GM19455 (cell line): ENCODE results near the gene CACNA1A.
"Not testable (repeated sequence)": the region's sequence is repeated elsewhere in the genome, so short reads cannot be mapped to it uniquely, and the experiment has no call there.

Experiments used
- ATAC-seq: cut with Tn5 transposase; IDR thresholded peaks from one replicate; pipeline ENCODE4 v1.9.1; 2021; ENCODE audit not compliant: unreplicated experiment

The CACNA1A gene

GRCh38 chr19:13282486-13283065 is 223.7 kb downstream of the CACNA1A start:
- ATAC-seq, result no peak

GRCh38 chr19:13281567-13282291 is 224.6 kb downstream of the CACNA1A start:
- ATAC-seq, result no peak

GRCh38 chr19:13277104-13277809 is 229.0 kb downstream of the CACNA1A start:
- no peak for ATAC-seq

GRCh38 chr19:13275016-13275722 is 231.1 kb downstream of the CACNA1A start:
- ATAC-seq, result no peak

- ATAC-seq, result no peak
Observed at GRCh38 chr19:13270514-13271105, 235.7 kb downstream of the CACNA1A start.

- ATAC-seq, result no peak
Observed at GRCh38 chr19:13269348-13269747, 236.9 kb downstream of the CACNA1A start.

- no peak for ATAC-seq
Observed at GRCh38 chr19:13267889-13268288, 238.4 kb downstream of the CACNA1A start.

GRCh38 chr19:13267131-13267530 is 239.1 kb downstream of the CACNA1A start:
- ATAC-seq, result no peak

- ATAC-seq, result no peak
Observed at GRCh38 chr19:13262450-13262849, 243.8 kb downstream of the CACNA1A start.

GRCh38 chr19:13260883-13261653 is 245.2 kb downstream of the CACNA1A start:
- ATAC-seq, result peak; percentile 79

- no peak for ATAC-seq
Observed at GRCh38 chr19:13256918-13257317, 249.4 kb downstream of the CACNA1A start.

GRCh38 chr19:13256398-13256797 is 249.9 kb downstream of the CACNA1A start:
- not testable (repeated sequence) for ATAC-seq

- ATAC-seq, result no peak
Observed at GRCh38 chr19:13255719-13256059, 250.6 kb downstream of the CACNA1A start.

- no peak for ATAC-seq
Observed at GRCh38 chr19:13255041-13255718, 251.1 kb downstream of the CACNA1A start.

GRCh38 chr19:13252569-13253335 is 253.5 kb downstream of the CACNA1A start:
- no peak for ATAC-seq

- ATAC-seq, result no peak
Observed at GRCh38 chr19:13244920-13245319, 261.4 kb downstream of the CACNA1A start.

GRCh38 chr19:13241231-13242104 is 264.8 kb downstream of the CACNA1A start:
- ATAC-seq, result no peak

GRCh38 chr19:13240312-13241022 is 265.8 kb downstream of the CACNA1A start:
- no peak for ATAC-seq
